Spleen (tissue), 11 donors: ENCODE data around the gene DNAAF5. TPM values are rescaled to one million over a fixed set of nuclear protein-coding genes. Genes with fewer than 3 reads are reported as not detected.

Source experiments
- DNase-seq: peaks from one replicate; pipeline ENCODE4 v3.0.0-alpha.2; 2020
- H3K27ac ChIP-seq, 8 donors: fragments of 200-600 bp; sonication (generic) in 7 of 8; 1 replicate in 4 of 8; 2 replicates in 4 of 8; pipeline versions ENCODE4 v1.5.0 to v1.8.0; 2016 to 2021; ENCODE audit warnings: inconsistent platforms in 4 of 8, mild to moderate bottlenecking in 4 of 8, moderate library complexity in 1 of 8
- H3K27me3 ChIP-seq, 7 donors: fragments of 200-600 bp; sonication (generic) in 6 of 7; replicated peaks in 1 of 7; 1 replicate in 4 of 7; 2 replicates in 3 of 7; pipeline versions ENCODE4 v1.5.0 to v1.8.0; 2016 to 2021; ENCODE audit warnings: inconsistent platforms in 3 of 7, mild to moderate bottlenecking in 1 of 7
- H3K36me3 ChIP-seq, 6 donors: fragments of 200-600 bp; sonication (generic) in 5 of 6; 1 replicate in 4 of 6; 2 replicates in 2 of 6; pipeline versions ENCODE4 v1.5.0 to v1.8.0; 2016 to 2021; ENCODE audit warnings: inconsistent platforms in 2 of 6
- H3K4me1 ChIP-seq, 6 donors: fragments of 200-600 bp; sonication (generic) in 5 of 6; 1 replicate in 3 of 6; 2 replicates in 3 of 6; pipeline versions ENCODE4 v1.5.0 to v1.8.0; 2016 to 2021; ENCODE audit warnings: inconsistent platforms in 3 of 6
- H3K4me3 ChIP-seq, 8 donors: fragments of 200-600 bp; sonication (generic) in 7 of 8; 1 replicate in 4 of 8; 2 replicates in 4 of 8; pipeline versions ENCODE4 v1.5.0 to v1.8.0; 2016 to 2021; ENCODE audit warnings: inconsistent platforms in 4 of 8, mild to moderate bottlenecking in 4 of 8, moderate library complexity in 2 of 8
- H3K9me3 ChIP-seq, 8 donors: fragments of 200-600 bp; sonication (generic) in 7 of 8; 1 replicate in 4 of 8; 2 replicates in 4 of 8; pipeline versions ENCODE4 v1.5.0 to v1.8.0; 2016 to 2021; ENCODE audit warnings: inconsistent platforms in 4 of 8
- POLR2A ChIP-seq, 3 donors: fragments of 450-650 bp; IDR thresholded peaks; one replicate each; pipeline ENCODE4 v1.5.1; 2017; ENCODE audit warnings: antibody characterized with exemption in 3 of 3, mild to moderate bottlenecking in 1 of 3
- POLR2AphosphoS5 ChIP-seq, 3 donors: sonication (generic); formaldehyde crosslinking; IDR thresholded peaks; one replicate each; pipeline ENCODE4 v1.5.1; 2017; ENCODE audit warnings: antibody characterized with exemption in 3 of 3
- WGBS, 5 donors: extraction: QIAGEN DNeasy Blood & Tissue Kit in 3 of 5; methylation state at CpG; one replicate each; pipeline versions ENCODE4 v1.1.5 to v1.1.7; 2013 to 2018; 5-methylcytosine and 5-hydroxymethylcytosine counted together
- intact Hi-C: fragments of 100-400 bp; cut with DNase I; formaldehyde crosslinking; loops from one replicate; pipeline ENCODE4 v1.15.0; 2023; ENCODE audit warnings: low total_unique reads
- polyA plus RNA-seq, 3 donors: library from polyadenylated mRNA; stranded (reverse); fragments of 200-250 nt; gene quantifications; one replicate each; pipeline ENCODE4 v1.2.1, GENCODE V29; 2013
- total RNA-seq, 7 donors: library from RNA; depleted of rRNA in 3 of 7; stranded (reverse); fragments of >200 nt in 3 of 7; fragmentation: NEBNext Ultra II Directional in 4 of 7; extraction: Animal tissue kit (Norgen Biotek cat#: 25700) in 4 of 7; gene quantifications; one replicate each; pipeline versions ENCODE4 v1.1.0 to v1.2.1, GENCODE V29; 2016 to 2021
- TF ChIP-seq, protein P1 (sequence below), 11 experiments: fragments of 200-600 bp in 7 of 11; fragments of 450-650 bp in 4 of 11; sonication (generic) in 4 of 11; IDR thresholded peaks in 8 of 11; conservative IDR thresholded peaks in 3 of 11; 1 replicate in 7 of 11; 2 replicates in 4 of 11; pipeline versions ENCODE4 v1.4.0 to v1.8.0; 2016 to 2021; ENCODE audit warnings: antibody characterized with exemption in 11 of 11, inconsistent platforms in 4 of 11, mild to moderate bottlenecking in 1 of 11
- donor health status: healthy with polysubstance abuse.
- donor health status: DM: no; HTN: no; CAD: no; lungs with moderate emphysema.
- donor health status: DM: no; HTN: no; CAD: no.
- donor health status: Bipolar disorder and iron deficiency.
- donor health status: healthy.
- donor health status: DM: no; HTN: no; CAD: no.
- donor health status: DM: yes; HTN: yes; CAD: no.

The DNAAF5 gene
- total and polyA plus RNA-seq, 10 donors: 7.5 to 22.4 (median 18.1) TPM

DNA sequence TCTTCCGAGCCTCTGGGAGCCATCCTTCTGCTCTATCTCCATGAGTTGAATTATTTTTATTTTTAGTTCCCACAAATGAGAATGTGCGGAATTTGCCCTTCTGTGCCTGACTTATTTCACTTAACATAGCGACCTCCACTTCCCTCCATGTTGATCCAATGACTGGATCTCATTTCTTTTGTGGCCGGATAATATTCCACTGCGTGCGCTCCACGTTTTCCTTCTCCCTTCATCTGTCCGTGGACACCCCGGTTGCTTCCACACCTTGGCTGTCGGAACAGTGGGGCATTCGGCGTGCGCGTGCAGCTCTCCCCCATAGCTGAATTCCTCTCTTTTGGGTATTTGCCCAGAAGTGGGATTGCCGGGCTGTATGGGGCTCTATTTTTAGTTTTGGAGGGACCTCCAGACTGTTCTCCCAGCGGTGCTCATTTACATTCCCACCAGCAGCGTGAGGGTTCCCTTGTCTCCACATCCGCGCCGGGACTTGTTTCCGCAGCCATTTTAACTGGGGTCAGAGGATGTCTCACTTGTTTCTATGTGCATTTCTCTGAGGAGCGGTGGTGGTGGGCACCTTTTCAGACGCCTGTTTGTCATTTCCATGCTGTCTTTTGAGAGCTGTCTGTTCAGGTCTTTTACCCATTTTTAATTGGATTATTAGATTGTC lies 54.8 kb downstream of the DNAAF5 start:
- Histone ChIP-seq H3K36me3 (peaks cover 0 to 92% (median 29%) of the 10 kb centered on the region in 6 donors), H3K27me3 (no peaks in the 10 kb centered on the region), H3K4me1 (peaks cover 7 to 30% (median 18%) of the 10 kb centered on the region in 6 donors), H3K27ac (peak overlapping the region in 5 of 8 donors; percentile 25 to 59 (median 43)), H3K9me3 (no peaks in the 10 kb centered on the region), H3K4me3 (no peak overlapping the region)
- 81 to 93% (median 87%) methylated on average over 23 of the region's 23 CpGs for WGBS, 5 donors
- DNase-seq: peak; percentile 50
- intact Hi-C loops: loop anchor here (10.0 kb wide), 1 partner anchor 53 kb away; the partner anchor contains the start of gene SUN1
- TF ChIP-seq POLR2A (IDR thresholded peaks at IDR 0.05) (no peak), POLR2AphosphoS5 (IDR thresholded peaks at IDR 0.05) (no peak)
- TF ChIP-seq, protein P1, sequence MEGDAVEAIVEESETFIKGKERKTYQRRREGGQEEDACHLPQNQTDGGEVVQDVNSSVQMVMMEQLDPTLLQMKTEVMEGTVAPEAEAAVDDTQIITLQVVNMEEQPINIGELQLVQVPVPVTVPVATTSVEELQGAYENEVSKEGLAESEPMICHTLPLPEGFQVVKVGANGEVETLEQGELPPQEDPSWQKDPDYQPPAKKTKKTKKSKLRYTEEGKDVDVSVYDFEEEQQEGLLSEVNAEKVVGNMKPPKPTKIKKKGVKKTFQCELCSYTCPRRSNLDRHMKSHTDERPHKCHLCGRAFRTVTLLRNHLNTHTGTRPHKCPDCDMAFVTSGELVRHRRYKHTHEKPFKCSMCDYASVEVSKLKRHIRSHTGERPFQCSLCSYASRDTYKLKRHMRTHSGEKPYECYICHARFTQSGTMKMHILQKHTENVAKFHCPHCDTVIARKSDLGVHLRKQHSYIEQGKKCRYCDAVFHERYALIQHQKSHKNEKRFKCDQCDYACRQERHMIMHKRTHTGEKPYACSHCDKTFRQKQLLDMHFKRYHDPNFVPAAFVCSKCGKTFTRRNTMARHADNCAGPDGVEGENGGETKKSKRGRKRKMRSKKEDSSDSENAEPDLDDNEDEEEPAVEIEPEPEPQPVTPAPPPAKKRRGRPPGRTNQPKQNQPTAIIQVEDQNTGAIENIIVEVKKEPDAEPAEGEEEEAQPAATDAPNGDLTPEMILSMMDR (IDR thresholded peaks at IDR 0.05 in 8 of 11, conservative IDR thresholded peaks at IDR 0.05 in 3 of 11): no peak

DNA sequence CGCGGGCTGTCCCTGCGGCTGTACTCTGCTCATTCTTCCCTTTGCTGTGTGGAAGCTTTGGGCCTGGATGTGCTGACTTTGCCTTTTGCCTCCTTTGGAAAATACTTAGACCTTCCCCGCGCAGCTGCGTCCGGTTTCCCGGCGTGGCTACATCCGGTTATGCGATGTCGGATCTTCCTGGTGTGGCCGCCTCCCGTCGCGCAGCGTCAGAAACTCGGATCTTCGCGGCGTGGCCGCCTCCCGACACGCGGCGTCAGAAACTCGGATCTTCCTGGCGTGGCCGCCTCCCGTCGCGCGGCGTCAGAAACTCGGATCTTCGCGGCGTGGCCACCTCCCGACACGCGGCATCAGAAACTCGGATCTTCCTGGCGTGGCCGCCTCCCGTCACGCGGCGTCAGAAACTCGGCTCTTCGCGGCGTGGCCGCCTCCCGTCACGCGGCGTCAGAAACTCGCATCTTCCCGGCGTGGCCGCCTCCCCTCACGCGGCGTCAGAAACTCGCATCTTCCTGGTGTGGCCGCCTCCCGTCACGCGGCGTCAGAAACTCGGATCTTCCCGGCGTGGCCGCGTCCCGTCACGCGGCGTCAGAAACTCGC lies 55.5 kb downstream of the DNAAF5 start:
- no peak for DNase-seq
- H3K4me1 ChIP-seq: peaks cover 7 to 30% (median 19%) of the 10 kb centered on the region in 6 donors
- 95 to 98% (median 97%) methylated on average over 79 to 80 of the region's 80 CpGs for WGBS, 5 donors
- no peaks in the 10 kb centered on the region for H3K9me3 ChIP-seq
- intact Hi-C loops: loop anchor here (10.0 kb wide), 1 partner anchor 53 kb away; the partner anchor contains the start of gene SUN1
- H3K27me3 ChIP-seq: no peaks in the 10 kb centered on the region
- peaks cover 0 to 86% (median 29%) of the 10 kb centered on the region in 6 donors for H3K36me3 ChIP-seq
- TF ChIP-seq, protein P1 (IDR thresholded peaks at IDR 0.05 in 8 of 11, conservative IDR thresholded peaks at IDR 0.05 in 3 of 11): no peak
- TF ChIP-seq POLR2A (IDR thresholded peaks at IDR 0.05) (no peak), POLR2AphosphoS5 (IDR thresholded peaks at IDR 0.05) (no peak)
- no peak overlapping the region for H3K4me3 ChIP-seq
- H3K27ac ChIP-seq: peak overlapping the region in 5 of 8 donors; percentile 25 to 59 (median 43)

DNA sequence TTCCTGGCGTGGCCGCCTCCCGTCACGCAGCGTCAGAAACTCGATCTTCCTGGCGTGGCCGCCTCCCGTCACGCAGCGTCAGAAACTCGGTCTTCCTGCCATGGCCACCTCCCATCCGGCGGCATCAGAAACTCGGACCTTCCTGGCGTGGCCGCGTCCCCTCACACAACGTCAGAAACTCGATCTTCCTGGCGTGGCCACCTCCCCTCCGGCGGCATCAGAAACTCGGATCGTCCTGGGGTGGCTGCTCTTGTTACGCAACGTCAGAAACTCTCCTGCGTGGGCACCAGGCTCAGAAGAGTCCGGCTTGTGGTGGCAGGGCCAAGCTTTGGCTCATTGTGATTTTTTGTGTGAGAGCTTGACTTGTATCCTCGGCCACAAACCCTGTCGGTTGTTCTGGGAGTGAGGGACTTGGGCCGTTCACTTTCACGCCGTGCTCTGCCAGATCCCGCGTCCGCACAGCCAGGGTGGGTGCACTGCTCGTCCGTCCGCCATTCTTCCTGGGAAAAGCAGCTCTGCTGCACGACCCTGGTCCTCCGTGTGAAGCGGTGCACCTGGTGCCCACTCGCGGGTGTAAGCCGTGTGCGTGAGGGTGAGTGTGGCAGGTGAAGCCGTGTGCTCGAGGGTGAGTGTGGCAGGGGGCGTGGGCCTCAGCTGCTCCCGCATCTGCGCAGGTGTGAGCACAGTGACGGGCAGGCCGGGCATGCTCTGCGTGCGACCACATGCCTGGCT lies 56.4 kb downstream of the DNAAF5 start:
- peaks cover 7 to 28% (median 19%) of the 10 kb centered on the region in 6 donors for H3K4me1 ChIP-seq
- no peak overlapping the region for H3K4me3 ChIP-seq
- no peak for TF ChIP-seq POLR2AphosphoS5 (IDR thresholded peaks at IDR 0.05)
- TF ChIP-seq POLR2A (IDR thresholded peaks at IDR 0.05): no peak
- TF ChIP-seq, protein P1 (IDR thresholded peaks at IDR 0.05 in 8 of 11, conservative IDR thresholded peaks at IDR 0.05 in 3 of 11): no peak
- H3K36me3 ChIP-seq: peaks cover 0 to 84% (median 29%) of the 10 kb centered on the region in 6 donors
- H3K27ac ChIP-seq: no peak overlapping the region
- intact Hi-C loops: loop anchor here (10.0 kb wide), 1 partner anchor 52 kb away; the partner anchor contains the start of gene SUN1
- H3K27me3 ChIP-seq: no peaks in the 10 kb centered on the region
- WGBS, 5 donors: 95 to 96% (median 96%) methylated on average over 49 to 56 of the region's 56 CpGs
- DNase-seq: no peak
- no peaks in the 10 kb centered on the region for H3K9me3 ChIP-seq
